Stimulated activated naive CD4-positive, alpha-beta T cell treated with Interleukin-2 at 50 U/mL for 16 hours (primary cell): ENCODE data around the gene DHX35.
"Not testable (repeated sequence)": the region's sequence is repeated elsewhere in the genome, so short reads cannot be mapped to it uniquely, and the experiment has no call there.

Source experiments
- DNase-seq: peaks from one replicate; lab custom pipeline; 2025; lab: John Stamatoyannopoulos, UW

DHX35 gene

DNA sequence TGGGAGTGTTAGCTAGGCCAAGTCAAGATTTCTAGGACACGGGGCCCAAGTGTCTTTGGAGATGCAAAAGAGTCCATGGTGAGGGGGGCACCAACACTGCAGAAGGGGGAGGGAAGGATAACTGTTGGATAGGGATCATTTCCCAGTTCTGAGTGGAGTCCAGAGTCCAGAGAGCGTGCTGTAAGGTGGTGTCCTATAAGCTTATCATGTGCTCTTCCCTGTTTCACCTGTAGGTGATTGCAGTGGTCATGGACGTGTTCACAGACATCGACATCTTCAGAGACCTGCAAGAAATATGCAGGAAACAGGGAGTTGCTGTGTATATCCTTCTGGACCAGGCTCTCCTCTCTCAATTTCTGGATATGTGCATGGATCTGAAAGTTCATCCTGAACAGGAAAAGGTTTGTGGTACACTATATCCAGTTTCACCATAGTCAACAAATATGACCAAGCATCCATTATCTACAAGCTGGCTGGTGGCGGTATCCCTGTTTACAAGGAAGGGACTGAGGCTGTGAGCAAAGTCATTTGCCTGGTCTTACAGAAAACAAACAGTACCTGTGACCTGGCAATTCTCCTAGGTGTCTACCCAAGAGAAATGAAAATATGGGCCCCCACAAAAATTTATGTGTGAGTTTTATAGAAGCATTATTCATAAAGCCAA is 20.3 kb upstream of the DHX35 start:
- no peak for DNase-seq

DNA sequence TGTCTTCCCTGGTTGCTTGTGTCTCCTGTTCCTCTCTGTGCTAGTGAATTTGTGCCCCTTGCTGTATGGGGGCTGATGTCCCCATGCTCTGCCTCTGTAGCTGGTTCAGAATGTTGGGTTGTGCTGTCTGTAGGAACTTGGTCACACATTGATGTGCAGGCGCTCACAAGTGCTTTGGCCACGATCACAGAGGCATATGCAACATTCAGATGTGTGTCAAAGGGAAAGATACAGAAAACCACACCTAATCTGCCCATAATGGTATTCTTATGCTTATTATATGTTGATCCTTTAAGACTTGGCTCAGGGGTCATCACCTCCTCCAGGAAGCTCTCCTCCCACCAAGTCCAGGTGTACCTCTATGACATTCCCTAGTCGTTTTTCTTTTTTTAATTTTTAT is 17.1 kb upstream of the DHX35 start:
- DNase-seq: no peak

DNA sequence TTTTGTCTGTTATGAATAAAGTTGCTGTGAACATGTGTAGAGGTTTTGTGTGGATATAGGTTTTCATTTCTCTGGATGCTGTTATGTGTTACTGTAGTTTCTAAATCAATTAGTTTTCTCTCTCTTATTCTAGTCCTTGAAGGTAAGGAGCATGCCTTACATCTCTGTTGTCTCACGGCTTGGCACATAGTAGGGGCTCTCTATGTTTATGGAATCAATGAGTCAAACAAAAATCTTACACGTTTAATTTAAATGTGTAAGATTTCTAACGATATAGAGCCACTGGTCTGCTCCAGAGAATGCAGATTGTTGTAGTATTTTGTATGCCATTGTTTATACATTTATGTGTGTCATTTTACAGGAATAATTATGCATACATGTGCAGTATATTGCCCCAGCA is 15.3 kb upstream of the DHX35 start:
- DNase-seq: no peak

DNA sequence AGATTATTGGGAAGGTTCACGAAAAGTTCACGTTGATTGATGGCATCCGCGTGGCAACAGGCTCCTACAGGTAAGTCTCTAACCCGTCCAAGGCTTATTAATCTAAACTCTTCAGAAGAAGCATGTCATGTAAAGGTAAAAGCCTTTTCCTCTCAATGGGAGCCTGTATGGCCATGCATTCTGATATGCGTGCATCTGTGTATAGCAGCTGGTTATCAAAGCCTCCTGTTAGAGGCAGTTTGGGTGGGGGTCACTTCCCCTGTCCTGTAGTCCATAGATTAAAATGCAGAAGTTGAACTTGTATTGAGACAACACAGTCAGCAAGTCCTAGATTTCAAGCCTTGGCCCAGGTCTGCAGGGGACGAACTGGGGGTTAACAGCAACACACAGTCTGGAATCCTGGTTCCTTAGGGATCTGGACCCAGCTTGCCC is 14.2 kb upstream of the DHX35 start:
- DNase-seq: no peak

DNA sequence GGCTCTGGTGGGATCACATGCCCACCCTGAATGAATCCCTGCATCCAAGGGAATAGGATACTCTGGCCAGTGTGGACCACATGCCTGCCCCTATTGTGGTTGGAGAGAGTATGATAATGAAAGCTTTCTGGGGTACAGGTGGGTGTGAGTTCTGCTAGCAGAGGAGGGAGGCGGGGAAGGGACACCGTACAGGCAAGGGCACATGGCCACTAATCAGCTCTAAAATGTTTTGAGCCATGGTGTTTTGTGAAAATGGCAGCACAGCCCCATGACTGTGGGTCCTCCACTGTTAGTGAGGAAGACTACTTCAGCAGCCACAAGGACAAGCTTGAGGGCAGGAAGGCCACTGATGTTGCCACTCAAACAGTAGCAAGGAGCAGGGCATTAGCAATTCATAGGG is 11.9 kb upstream of the DHX35 start:
- DNase-seq: no peak

DNA sequence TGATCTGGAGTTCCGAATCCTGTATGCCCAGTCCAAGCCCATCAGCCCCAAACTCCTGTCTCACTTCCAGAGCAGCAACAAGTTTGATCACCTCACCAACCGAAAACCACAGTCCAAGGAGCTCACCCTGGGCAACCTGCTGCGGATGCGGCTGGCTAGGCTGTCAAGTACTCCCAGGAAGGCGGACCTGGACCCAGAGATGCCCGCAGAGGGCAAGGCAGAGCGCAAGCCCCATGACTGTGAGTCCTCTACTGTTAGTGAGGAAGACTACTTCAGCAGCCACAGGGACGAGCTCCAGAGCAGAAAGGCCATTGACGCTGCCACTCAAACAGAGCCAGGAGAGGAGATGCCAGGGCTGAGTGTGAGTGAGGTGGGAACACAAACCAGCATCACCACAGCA is 10.5 kb upstream of the DHX35 start:
- DNase-seq: no peak

DNA sequence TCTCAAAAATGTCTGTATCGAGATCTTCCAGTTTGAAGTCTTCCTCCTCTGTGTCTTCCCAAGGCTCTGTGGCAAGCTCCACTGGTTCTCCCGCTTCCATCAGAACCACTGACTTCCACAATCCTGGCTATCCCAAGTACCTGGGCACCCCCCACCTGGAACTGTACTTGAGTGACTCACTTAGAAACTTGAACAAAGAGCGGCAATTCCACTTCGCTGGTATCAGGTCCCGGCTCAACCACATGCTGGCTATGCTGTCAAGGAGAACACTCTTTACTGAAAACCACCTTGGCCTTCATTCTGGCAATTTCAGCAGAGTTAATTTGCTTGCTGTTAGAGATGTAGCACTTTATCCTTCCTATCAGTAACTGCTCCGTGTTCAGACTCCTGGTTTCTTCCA is 10.0 kb upstream of the DHX35 start:
- DNase-seq: no peak

DNA sequence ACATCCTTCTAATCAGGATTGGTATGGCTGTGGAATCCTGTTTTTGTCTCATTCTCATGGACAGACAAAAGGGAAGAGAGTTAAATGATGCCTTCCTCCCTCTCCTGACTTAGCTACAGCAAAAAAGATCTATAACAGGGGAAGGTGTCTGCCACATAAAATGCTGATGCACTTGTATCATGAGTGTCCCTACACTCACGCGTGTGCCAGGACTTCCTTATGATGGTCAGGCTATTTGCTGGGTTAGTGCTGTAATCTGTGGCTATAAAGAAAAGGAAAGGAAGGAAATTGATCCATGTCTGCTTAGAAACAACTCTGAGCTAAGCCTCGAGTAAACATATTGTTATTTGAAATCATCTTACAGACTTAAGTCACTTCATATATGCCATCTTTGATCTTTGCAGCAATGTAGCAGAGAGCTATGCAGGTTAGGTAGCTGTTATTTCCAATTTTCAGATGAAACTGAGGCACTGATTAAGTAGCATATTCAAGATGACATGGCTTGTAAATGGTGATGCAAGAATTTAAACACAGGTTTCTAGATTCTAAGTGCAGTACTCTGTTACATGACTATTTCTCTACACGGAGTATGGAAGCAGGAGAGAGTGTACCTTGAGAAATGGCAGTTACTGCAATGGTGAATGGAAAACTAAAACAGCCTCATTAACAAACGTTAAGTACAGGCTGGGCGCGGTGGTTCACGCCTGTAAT is 8.4 kb upstream of the DHX35 start:
- no peak for DNase-seq

DNA sequence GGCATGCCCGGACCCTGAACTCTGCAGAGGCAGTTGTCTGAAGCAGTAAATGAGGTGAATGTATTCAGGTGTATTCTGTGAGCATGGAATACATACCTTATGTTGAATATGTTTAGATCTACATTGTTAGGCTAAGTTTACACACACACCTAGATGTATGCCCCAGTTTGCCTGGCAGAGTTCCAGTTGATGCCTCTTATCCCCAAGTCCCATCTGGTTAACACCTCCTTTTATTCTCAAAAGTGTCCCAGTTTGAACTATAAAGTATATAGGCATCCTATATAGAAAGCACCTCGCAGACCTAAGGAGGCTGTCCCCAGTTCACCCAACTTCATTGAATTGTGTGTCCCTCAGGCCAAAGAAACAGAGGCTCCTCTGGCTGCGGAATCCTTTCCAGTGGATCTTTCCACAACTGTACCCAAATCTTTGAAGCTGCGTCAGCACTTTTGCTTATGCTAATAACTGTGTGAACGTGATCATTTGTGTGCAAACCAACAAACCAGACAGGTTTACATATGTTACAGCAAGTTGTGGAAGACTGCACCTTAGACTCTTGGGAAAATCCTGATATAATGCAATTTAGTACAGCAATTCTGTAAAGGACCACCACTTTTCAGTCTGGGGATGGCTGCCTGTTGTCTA is 4.8 kb upstream of the DHX35 start:
- DNase-seq: no peak

DNA sequence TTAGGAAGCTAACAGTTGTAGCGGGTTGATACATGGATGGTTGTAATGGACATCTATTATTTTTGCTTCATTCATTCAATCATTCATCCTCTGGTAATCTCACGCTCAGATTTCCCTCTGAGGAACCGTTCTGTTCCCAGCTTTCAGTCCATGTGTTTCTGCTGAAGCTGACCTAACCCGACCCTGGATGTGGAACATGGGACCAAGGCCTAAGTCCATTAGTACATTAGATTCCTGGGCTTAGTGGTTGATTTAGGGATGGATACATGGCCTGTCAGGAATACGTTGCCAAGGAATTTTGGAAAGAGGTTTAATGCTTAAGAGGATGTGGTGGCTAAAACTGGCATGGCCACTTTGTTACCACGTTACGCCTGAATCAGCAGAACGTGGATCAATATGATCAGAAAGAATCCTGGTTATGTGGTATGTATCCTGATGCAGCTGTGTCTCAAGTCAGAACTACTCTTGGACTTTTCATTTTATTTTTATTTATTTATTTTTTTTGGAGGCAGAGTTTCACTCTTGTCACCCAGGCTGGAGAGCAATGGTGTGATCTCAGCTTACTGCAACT is 4.1 kb upstream of the DHX35 start:
- DNase-seq: no peak

DNA sequence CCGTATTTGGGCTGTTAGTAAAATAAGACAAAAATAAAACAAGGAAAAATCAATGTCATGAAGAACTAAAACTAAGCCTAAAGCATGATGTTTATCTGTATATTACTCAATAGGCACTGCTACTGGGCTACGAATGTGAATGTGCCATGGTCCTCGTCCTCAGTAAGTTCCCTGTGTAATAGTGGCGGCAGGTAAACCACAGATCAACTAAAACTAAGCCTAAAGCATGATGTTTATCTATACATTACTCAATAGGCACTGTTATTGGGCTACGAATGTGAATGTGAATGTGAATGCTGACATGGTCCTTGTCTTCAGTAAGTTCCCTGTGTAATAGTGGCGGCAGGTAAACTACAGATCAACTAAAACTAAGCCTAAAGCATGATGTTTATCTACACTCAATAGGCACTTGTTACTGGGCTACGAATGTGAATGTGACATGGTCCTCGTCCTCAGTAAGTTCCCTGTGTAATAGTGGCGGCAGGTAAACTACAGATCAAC is 1.9 kb upstream of the DHX35 start:
- DNase-seq: not testable (repeated sequence)

DNA sequence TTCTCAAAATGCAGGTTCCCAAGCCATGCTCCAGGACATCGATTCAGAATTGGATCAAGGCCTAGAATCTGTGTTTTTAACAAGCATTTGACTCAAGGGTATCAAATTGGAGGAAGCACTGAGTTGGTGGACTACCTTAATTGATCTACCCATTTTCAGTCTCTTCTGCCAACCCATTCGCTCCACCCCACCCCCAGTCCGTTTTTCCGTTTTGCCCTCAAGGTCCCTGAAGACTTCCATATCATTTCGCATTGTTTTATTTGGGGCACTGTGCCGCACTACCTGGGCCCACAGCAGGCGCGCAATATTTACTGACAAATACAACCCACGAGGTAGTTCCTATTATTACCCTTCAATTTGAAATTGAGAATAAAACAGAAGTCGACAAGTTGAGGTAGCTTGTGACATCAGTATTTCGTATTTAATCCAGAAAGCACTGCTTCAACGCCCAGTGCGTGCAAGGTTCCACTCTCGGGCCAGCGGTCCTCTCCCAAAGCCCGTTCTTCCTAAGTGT is 557 bp upstream of the DHX35 start:
- peak; percentile 12 for DNase-seq

DNA sequence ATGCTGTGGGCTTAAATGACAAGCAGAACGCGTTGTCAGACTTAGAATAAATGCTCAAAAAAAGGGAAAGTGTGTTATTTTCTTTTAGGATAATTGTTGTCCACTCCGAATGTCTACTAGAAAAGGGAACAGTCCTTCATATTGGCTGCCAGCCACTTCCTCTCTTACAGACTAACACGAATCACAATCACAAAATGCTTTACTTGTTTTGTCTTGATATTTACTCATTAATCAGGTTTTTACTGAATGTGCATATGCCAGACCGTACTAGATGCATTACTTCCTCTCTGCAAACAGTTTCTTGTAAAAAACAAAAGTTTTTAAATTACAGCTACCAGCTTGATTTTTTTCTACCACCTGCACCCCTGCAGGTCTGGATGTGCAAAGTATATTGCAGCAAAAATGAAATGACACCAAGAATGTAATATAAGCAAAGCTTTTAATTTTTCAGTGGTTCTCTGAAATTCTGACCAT is 821 bp downstream of the DHX35 start:
- no peak for DNase-seq

DNA sequence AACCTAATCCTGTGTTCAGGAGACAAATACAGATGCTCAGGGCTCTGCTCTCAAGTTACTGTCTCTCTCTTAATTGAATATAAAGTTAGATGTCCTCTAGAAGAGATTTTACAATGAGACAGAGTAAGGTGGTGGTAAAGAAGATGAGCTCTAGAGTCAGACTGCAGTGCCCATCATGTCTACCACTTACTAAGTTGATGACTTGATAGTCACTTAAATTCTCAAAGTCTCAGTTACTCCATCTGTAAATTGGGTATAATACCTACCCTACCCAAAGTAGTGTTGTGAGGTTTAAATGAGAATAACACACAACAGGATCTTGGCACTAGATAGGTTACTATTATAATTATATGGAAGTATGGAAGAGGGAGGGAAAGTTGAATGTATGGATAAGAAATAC is 1.6 kb downstream of the DHX35 start:
- no peak for DNase-seq

DNA sequence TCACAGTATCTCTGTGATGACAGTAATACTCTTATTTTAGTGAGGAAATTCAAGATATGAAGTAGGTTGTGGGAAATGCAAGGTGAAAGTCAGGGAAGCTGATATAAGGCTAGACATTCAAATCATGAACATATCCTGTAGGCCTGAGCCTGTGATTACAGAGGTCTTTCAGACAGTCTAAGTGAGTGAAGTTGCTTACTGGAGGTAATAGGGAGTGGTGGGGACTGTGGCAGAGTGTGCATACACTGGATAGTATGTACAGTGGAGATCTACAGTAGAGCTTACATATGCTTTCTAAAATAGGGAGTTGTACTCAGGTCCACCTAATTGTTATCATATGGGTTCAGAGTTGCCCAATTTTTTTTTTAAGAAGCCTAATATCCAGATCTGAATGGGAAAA is 3.1 kb downstream of the DHX35 start:
- DNase-seq: no peak

DNA sequence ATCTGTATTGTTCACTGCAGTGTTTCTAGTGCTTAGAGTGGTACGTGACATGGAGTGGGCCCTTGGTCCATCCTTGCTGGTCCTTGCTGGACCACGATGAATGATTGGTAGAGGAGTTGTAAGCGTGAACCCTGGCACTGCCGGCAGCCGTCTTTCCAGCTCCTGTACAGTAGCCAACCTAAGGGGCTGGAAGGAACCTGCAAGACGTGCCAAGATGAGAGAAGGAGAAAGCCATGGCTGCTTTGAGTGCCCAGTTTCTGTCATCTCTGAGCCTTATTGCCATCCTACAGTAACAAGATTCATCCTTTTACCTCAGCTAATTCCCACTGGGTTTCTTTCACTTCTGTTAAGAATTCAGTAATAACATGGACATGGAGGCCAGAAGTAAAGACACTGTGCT is 5.9 kb downstream of the DHX35 start:
- no peak for DNase-seq

DNA sequence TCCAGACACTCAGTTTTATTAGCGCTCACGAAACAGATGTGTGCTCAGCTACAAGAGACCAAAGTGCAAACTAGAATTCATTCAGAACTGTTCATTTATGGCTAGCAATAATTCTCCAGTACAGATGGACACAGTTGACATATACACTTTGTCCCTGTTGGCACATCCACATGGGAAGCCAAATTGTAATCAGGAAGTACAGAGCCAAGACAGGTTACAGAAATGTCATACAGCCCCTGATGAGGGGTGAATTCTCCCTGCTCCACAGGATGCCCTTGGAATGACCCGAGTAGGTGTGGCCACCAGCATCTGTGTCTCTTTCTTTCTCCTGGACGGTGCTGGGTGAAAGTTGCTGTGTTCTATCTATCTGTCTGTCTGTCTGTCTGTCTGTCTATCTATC is 7.6 kb downstream of the DHX35 start:
- DNase-seq: no peak

DNA sequence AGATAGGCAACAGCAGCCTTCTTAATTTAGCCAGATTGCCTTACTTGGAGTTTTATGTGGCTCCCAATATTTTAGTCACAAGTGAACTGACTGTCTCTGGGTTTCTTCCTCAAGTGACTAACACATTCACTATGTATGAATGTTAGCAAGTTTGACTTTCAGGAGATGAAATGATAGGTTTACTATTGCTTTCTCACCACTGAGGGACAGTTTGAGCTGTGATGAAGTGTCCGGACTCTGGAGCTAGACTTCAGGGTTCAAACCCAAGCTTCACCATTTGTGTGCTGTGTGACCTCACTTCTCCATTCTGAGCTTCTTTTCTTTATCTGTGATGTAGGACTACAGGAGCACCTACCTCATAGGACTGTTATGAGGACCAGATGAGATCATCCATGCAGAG is 8.2 kb downstream of the DHX35 start:
- no peak for DNase-seq

DNA sequence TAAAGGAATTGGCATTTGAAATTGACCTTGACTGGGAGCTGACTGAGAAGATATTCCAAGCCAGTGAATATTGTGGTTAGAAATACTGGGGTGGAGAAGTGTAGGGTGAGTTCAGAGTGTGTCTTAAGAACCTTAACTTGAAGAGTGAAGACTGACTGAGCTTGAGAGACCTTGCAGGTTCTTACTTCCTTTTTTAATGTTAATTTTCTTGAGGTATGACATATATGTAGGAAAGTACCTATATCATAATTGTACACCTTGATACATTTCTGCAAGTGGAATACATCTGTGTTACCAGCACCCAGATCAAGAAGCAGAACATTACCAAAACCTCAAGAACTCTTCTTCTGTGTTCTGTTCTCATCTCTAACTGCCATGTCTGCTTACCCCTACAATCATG is 11.0 kb downstream of the DHX35 start:
- DNase-seq: no peak

DNA sequence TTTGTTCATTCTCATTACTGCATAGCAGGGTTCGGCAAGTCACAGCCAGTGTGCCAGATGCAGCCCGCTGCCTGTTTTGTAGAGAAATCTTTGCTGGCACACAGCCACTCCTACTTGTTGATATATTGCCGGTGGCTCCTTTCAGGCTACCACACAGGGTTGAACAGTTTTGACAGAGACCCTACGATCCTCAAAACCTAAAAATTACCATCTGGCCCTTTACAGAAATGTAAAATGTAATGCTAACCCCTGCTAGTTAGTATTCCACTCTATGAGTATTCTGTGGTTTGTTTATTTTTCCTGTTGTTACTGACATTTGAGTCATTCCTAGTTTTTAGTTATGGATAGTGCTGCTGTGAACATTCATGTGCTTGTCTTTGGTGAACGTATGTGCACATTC is 11.5 kb downstream of the DHX35 start:
- DNase-seq: no peak

DNA sequence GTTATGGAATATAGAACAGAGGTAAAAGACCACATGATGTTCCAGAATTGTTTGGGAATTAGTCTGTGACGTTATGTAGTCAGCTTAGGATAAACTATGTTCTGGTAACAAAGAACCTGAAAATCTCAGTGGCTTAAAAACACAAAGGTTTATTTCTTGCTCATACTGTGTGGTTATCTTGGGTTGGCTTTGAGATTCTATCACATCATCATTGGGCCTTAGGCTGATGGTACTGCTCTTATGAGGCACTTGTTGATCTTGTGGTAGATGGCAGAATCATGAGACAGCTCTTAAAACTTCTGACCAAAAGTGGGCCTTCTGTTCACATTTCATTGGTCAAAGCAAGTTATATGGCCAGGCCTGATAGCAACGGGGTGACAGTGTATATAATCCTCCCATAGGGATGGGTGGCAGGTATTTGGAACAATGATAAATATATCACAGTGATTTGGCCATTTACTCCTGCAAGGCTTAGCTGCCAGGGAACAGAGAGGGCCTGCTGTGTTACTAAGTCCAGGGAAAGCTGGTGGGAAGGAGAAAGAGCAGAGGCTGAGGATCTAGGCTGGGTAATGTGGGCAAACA is 13.5 kb downstream of the DHX35 start:
- no peak for DNase-seq

DNA sequence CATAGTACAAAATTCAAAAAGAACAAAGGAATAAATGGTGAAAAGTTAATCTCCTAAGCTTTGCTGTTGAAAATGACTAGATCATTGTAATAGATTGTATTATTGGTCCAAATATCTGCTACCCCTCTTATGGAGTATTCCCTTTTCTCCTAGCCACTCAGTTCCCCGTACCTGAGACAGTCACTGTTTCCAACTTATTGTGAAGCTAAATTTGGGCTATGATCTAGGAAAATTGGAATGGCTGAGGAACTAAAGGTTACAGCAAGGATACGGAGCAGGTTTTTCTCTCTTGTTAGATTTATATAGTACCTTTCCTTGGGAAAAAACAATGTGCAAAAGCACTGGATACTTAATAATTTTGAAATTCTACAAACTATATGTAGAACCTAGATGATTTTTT is 17.3 kb downstream of the DHX35 start:
- DNase-seq: no peak
